Activated naive CD8-positive, alpha-beta T cell treated with anti-CD3 and anti-CD28 coated beads for 36 hours (primary cell): ENCODE data around the gene CELF2. TPM values are rescaled to one million over a fixed set of nuclear protein-coding genes. Genes with fewer than 3 reads are reported as not detected.
"Not testable (repeated sequence)": the region's sequence is repeated elsewhere in the genome, so short reads cannot be mapped to it uniquely, and the experiment has no call there.

Experiments
- DNase-seq: peaks from one replicate; pipeline ENCODE4 v3.0.0; 2021
- H3K27ac Mint-ChIP-seq: one replicate; pipeline ENCODE4 v1.8.0; 2022; ENCODE audit warnings: mild to moderate bottlenecking, moderate library complexity, mixed read lengths
- H3K27me3 Mint-ChIP-seq: one replicate; pipeline ENCODE4 v1.8.0; 2022; ENCODE audit warnings: mild to moderate bottlenecking, mixed read lengths
- H3K36me3 Mint-ChIP-seq: one replicate; pipeline ENCODE4 v1.8.0; 2021; ENCODE audit warnings: mild to moderate bottlenecking, mixed read lengths
- H3K4me1 Mint-ChIP-seq: one replicate; pipeline ENCODE4 v1.8.0; 2021; ENCODE audit warnings: mixed read lengths
- H3K4me3 Mint-ChIP-seq: one replicate; pipeline ENCODE4 v1.8.0; 2022; ENCODE audit warnings: mild to moderate bottlenecking, moderate library complexity, mixed read lengths
- H3K9me3 Mint-ChIP-seq: one replicate; pipeline ENCODE4 v1.8.0; 2022; ENCODE audit warnings: mixed read lengths
- total RNA-seq, 2 experiments: library from RNA; stranded (reverse); gene quantifications; one replicate each; pipeline ENCODE4 v1.2.3, GENCODE V29; 2021

The CELF2 gene
- total RNA-seq, 2 experiments from 2014 or later: 137 to 139 TPM

DNA sequence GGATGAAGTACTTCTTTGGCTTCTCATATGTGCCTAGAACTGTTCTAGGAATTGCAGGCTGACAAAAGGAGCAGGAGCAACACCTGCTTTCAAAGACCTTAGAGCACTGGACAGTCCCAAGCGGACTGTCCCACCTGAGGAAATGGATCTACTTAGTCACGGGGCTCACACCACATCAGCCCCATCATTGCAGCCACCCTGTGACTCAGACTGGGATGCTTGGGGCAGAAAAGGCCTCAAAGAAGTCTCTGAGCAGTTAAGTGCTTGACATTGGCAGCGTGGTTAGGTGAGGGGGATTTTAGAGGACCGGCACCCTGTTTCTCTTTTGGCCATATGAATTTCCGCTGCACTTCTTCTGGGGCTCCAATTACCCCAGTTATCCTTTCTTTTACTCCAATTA is 337.2 kb downstream of the CELF2 start:
- no peaks in the 10 kb centered on the region for H3K36me3 Mint-ChIP-seq
- H3K27ac Mint-ChIP-seq: no peak overlapping the region
- H3K9me3 Mint-ChIP-seq: no peaks in the 10 kb centered on the region
- H3K4me3 Mint-ChIP-seq: no peak overlapping the region
- H3K4me1 Mint-ChIP-seq: no peaks in the 10 kb centered on the region
- H3K27me3 Mint-ChIP-seq: no peaks in the 10 kb centered on the region
- no peak for DNase-seq

DNA sequence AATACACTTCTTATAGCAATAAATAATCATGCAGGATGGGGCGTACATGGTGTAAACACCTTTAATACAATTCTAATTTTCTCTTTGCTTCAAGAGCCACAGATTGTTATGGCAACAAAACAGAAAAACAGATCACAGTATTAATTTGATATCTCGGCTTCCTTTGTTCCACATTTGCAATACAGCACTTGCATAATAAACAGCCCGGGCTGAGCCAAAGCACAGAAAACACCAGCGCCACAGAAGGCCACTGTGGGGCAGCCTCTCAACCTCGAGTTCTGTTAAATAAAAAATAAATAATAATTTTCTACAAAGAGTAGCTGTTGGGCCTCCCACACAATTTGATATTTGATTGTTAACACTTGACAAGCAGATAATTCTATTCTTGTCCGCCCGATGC is 337.9 kb downstream of the CELF2 start:
- H3K4me3 Mint-ChIP-seq: no peak overlapping the region
- H3K27ac Mint-ChIP-seq: no peak overlapping the region
- no peaks in the 10 kb centered on the region for H3K4me1 Mint-ChIP-seq
- no peaks in the 10 kb centered on the region for H3K9me3 Mint-ChIP-seq
- no peaks in the 10 kb centered on the region for H3K36me3 Mint-ChIP-seq
- no peaks in the 10 kb centered on the region for H3K27me3 Mint-ChIP-seq
- no peak for DNase-seq

- no peak overlapping the region for H3K4me3 Mint-ChIP-seq
- no peak overlapping the region for H3K27ac Mint-ChIP-seq
- DNase-seq: no peak
- H3K36me3 Mint-ChIP-seq: no peaks in the 10 kb centered on the region
- H3K4me1 Mint-ChIP-seq: no peaks in the 10 kb centered on the region
- H3K9me3 Mint-ChIP-seq: no peaks in the 10 kb centered on the region
- no peaks in the 10 kb centered on the region for H3K27me3 Mint-ChIP-seq
These were observed 339.8 kb downstream of the CELF2 start for GRCh38 chr10:11357439-11357838.

DNA sequence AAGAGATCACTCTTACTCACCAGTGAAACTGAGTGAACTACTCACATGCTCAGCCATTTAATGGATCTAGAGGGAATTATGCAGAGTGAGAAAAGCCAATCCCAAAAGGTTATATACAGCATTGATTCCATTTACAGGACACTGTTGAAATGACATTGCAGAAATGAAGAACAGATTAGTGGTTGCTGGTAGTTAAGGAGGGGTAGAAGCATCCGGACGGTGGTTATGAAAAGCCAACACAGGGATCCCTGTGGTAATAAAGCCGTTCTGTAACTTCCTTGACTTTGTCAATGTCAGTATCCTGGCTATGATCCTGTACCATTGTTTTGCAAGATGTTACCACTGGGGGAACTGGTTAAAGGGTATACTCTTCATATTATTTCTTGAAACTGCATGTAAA is 340.3 kb downstream of the CELF2 start:
- Mint-ChIP-seq H3K27ac (no peak overlapping the region), H3K4me1 (no peaks in the 10 kb centered on the region), H3K9me3 (no peaks in the 10 kb centered on the region), H3K27me3 (no peaks in the 10 kb centered on the region), H3K36me3 (no peaks in the 10 kb centered on the region), H3K4me3 (no peak overlapping the region)
- DNase-seq: no peak

- Mint-ChIP-seq H3K27me3 (no peaks in the 10 kb centered on the region), H3K27ac (no peak overlapping the region)
- DNase-seq: no peak
These were observed 341.4 kb downstream of the CELF2 start for GRCh38 chr10:11358923-11359575.

GRCh38 chr10:11359869-11360268 is 342.2 kb downstream of the CELF2 start:
- H3K36me3 Mint-ChIP-seq: no peaks in the 10 kb centered on the region
- no peaks in the 10 kb centered on the region for H3K9me3 Mint-ChIP-seq
- no peak for DNase-seq
- no peaks in the 10 kb centered on the region for H3K27me3 Mint-ChIP-seq
- H3K27ac Mint-ChIP-seq: no peak overlapping the region
- H3K4me3 Mint-ChIP-seq: no peak overlapping the region
- H3K4me1 Mint-ChIP-seq: no peaks in the 10 kb centered on the region

More at GRCh38 chr10:11358923-11359575, 341.4 kb downstream of the CELF2 start:
- Mint-ChIP-seq H3K9me3 (no peaks in the 10 kb centered on the region), H3K4me1 (no peaks in the 10 kb centered on the region), H3K4me3 (no peak overlapping the region), H3K36me3 (no peaks in the 10 kb centered on the region)

DNA sequence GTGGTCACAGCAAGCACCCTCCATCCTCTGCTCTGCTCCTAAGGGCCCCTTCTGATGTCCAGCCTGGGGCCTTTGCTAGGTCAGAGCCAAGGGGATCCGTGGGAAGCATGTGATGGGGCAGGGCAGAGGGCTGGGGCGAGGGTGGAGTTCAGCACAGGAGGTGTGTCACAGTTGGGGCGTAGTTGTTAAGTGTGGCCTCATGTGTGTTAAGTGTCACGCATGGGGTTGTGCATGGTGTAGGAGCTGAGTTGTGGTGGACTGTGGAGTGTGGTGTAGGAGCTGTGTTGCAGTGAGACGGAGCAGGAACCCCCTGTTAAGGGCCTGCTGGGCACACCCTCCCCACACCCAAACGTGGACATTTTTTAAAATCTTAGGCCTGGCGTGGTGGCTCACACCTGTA is 345.8 kb downstream of the CELF2 start:
- Mint-ChIP-seq H3K9me3 (no peaks in the 10 kb centered on the region), H3K4me1 (peaks cover 5% of the 10 kb centered on the region), H3K4me3 (no peak overlapping the region), H3K27me3 (no peaks in the 10 kb centered on the region), H3K36me3 (no peaks in the 10 kb centered on the region), H3K27ac (no peak overlapping the region)
- no peak for DNase-seq

DNA sequence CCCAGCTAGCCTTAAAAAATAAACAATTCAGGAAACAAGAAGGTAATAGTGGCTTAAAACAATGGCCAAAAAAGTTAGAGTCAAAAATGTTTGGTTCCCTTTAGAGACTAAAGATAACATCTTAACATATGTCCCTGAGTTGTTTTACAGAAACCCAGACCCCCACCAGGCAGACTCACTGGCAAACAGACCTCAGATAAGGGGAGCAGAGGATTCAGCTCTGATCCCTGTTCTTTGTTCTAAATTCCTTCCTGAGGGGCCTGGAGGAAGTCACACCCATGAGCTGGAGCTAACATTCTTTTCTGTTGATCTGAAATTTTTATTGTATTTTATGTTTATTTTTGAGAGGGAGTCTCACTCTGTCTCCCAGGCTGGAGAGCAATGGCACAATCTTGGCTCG is 346.6 kb downstream of the CELF2 start:
- H3K4me1 Mint-ChIP-seq: peaks cover 6% of the 10 kb centered on the region
- no peak overlapping the region for H3K27ac Mint-ChIP-seq
- no peaks in the 10 kb centered on the region for H3K27me3 Mint-ChIP-seq
- no peaks in the 10 kb centered on the region for H3K36me3 Mint-ChIP-seq
- H3K9me3 Mint-ChIP-seq: no peaks in the 10 kb centered on the region
- no peak overlapping the region for H3K4me3 Mint-ChIP-seq
- DNase-seq: no peak

GRCh38 chr10:11366889-11367288 is 349.2 kb downstream of the CELF2 start:
- H3K36me3 Mint-ChIP-seq, H3K4me1 Mint-ChIP-seq, H3K27ac Mint-ChIP-seq, DNase-seq, H3K4me3 Mint-ChIP-seq, H3K27me3 Mint-ChIP-seq, H3K9me3 Mint-ChIP-seq: not testable (repeated sequence)

DNA sequence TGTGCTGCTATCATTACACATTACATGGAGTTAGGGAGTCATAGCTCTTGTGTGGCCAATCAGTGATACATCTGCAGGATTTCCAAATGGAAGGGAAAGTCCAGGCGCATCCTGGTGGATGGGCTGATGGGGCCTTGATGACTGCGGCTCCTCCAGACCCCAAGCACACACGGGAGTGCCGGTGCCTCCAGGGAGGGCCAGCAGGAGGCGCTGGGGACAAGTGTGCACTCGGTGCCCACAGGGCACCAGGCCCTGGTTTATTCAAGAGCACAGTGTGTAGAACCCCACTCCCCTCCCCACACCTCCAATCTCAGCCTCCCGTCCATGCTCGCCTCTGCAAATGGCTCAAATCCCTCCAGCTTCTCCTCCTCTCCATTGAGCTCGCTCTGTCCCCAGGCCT is 349.8 kb downstream of the CELF2 start:
- H3K9me3 Mint-ChIP-seq: no peaks in the 10 kb centered on the region
- no peak overlapping the region for H3K4me3 Mint-ChIP-seq
- H3K27ac Mint-ChIP-seq: no peak overlapping the region
- no peaks in the 10 kb centered on the region for H3K36me3 Mint-ChIP-seq
- peaks cover 9% of the 10 kb centered on the region for H3K4me1 Mint-ChIP-seq
- H3K27me3 Mint-ChIP-seq: no peaks in the 10 kb centered on the region
- no peak for DNase-seq

GRCh38 chr10:11373717-11374171 is 356.1 kb downstream of the CELF2 start:
- no peaks in the 10 kb centered on the region for H3K36me3 Mint-ChIP-seq
- no peak overlapping the region for H3K27ac Mint-ChIP-seq
- no peak overlapping the region for H3K4me3 Mint-ChIP-seq
- H3K4me1 Mint-ChIP-seq: peaks cover 5% of the 10 kb centered on the region
- H3K9me3 Mint-ChIP-seq: no peaks in the 10 kb centered on the region
- no peak for DNase-seq
- H3K27me3 Mint-ChIP-seq: no peaks in the 10 kb centered on the region

DNA sequence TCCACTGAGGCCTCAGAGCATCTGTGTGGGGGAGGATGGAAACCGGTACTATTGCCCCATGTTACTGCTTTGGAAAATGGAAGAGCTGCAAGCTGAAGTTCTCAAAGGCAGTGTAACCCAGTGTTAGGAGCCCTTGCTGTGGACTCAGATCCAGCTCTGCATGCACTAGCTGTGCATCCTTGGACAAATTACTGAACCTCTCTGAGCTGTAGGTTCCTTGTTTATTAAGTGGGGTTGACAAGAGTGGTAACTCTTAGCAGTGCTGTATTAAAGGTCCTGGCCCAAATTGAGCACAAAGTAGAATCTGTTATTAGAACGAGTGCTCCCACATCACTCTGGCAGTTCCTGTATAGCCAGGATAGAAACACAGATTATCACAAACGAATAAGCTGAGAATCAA is 359.6 kb downstream of the CELF2 start:
- H3K4me1 Mint-ChIP-seq: peaks cover 2% of the 10 kb centered on the region
- no peaks in the 10 kb centered on the region for H3K27me3 Mint-ChIP-seq
- no peak overlapping the region for H3K4me3 Mint-ChIP-seq
- no peak overlapping the region for H3K27ac Mint-ChIP-seq
- no peaks in the 10 kb centered on the region for H3K9me3 Mint-ChIP-seq
- no peaks in the 10 kb centered on the region for H3K36me3 Mint-ChIP-seq
- no peak for DNase-seq

- no peaks in the 10 kb centered on the region for H3K27me3 Mint-ChIP-seq
- no peak overlapping the region for H3K4me3 Mint-ChIP-seq
- peaks cover 5% of the 10 kb centered on the region for H3K4me1 Mint-ChIP-seq
- H3K27ac Mint-ChIP-seq: no peak overlapping the region
- DNase-seq: no peak
- H3K9me3 Mint-ChIP-seq: no peaks in the 10 kb centered on the region
- H3K36me3 Mint-ChIP-seq: no peaks in the 10 kb centered on the region
These were observed 361.2 kb downstream of the CELF2 start for GRCh38 chr10:11378835-11379234.

- Mint-ChIP-seq H3K36me3 (no peaks in the 10 kb centered on the region), H3K27me3 (no peaks in the 10 kb centered on the region), H3K4me3 (no peak overlapping the region), H3K27ac (no peak overlapping the region), H3K9me3 (no peaks in the 10 kb centered on the region), H3K4me1 (peaks cover 5% of the 10 kb centered on the region)
- no peak for DNase-seq
These were observed 362.1 kb downstream of the CELF2 start for GRCh38 chr10:11379771-11380170.

GRCh38 chr10:11381023-11381422 is 363.4 kb downstream of the CELF2 start:
- Mint-ChIP-seq H3K4me3 (no peak overlapping the region), H3K27ac (no peak overlapping the region), H3K36me3 (no peaks in the 10 kb centered on the region), H3K9me3 (no peaks in the 10 kb centered on the region), H3K27me3 (no peaks in the 10 kb centered on the region), H3K4me1 (peaks cover 5% of the 10 kb centered on the region)
- no peak for DNase-seq

DNA sequence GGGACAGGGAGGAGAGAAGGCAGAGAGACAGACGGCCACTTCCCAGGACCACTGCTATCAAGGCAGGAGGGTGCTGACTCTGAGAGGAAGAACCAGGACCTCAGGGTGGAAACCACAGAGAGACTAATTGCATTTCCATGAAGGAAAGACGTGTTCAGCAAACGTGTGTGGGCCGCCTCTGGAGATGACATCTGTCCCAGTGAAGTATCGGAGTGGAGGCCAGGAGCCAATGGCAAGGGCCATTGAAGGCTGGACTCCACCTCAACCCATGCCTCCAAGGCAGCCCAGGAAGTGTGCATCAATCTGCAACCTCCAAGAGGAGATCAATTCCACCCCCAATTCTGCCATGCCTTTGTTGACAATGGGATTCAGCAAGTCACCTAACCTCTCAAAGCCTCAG is 363.8 kb downstream of the CELF2 start:
- Mint-ChIP-seq H3K9me3 (no peaks in the 10 kb centered on the region), H3K4me1 (peaks cover 5% of the 10 kb centered on the region), H3K4me3 (no peak overlapping the region), H3K36me3 (no peaks in the 10 kb centered on the region), H3K27me3 (no peaks in the 10 kb centered on the region), H3K27ac (no peak overlapping the region)
- no peak for DNase-seq
